H9 (cell line): Measurements from ENCODE around the gene FSTL4. TPM values are rescaled to one million over a fixed set of nuclear protein-coding genes. Genes with fewer than 3 reads are reported as not detected.

Experiments
- DNase-seq: peaks from one replicate; pipeline ENCODE4 v3.0.0-alpha.2; 2017
- H2AFZ ChIP-seq: one replicate; pipeline ENCODE4 v1.6.1; 2013; ENCODE audit warnings: mild to moderate bottlenecking, low read length, control low read depth, moderate library complexity
- H2AK5ac ChIP-seq: 2 replicates; pipeline ENCODE4 v1.6.1; 2013; ENCODE audit warnings: low read length, control low read depth, mixed read lengths; ENCODE audit not compliant: insufficient read length
- H2BK120ac ChIP-seq: one replicate; pipeline ENCODE4 v1.6.1; 2013; ENCODE audit warnings: low read depth, mild to moderate bottlenecking, low read length, control low read depth, inconsistent platforms; ENCODE audit not compliant: poor library complexity, severe bottlenecking
- H2BK12ac ChIP-seq: 2 replicates; pipeline ENCODE4 v1.6.1; 2013; ENCODE audit warnings: low read length, control low read depth, mixed read lengths, low read depth; ENCODE audit not compliant: insufficient read length
- H2BK15ac ChIP-seq: 2 replicates; pipeline ENCODE4 v1.6.1; 2013; ENCODE audit warnings: low read depth, low read length, control low read depth
- H2BK20ac ChIP-seq: one replicate; pipeline ENCODE4 v1.6.1; 2013; ENCODE audit warnings: low read depth, mild to moderate bottlenecking, low read length, control low read depth, inconsistent platforms; ENCODE audit not compliant: poor library complexity, severe bottlenecking
- H2BK5ac ChIP-seq: 2 replicates; pipeline ENCODE4 v1.6.1; 2013; ENCODE audit warnings: low read length, control low read depth, mixed read lengths; ENCODE audit not compliant: insufficient read length
- H3K14ac ChIP-seq: 2 replicates; pipeline ENCODE4 v1.6.1; 2013; ENCODE audit warnings: low read length, control low read depth; ENCODE audit not compliant: insufficient read depth
- H3K18ac ChIP-seq: 2 replicates; pipeline ENCODE4 v1.6.1; 2013; ENCODE audit warnings: low read depth, mild to moderate bottlenecking, mixed read lengths, low read length, control low read depth; ENCODE audit not compliant: insufficient read length
- H3K23ac ChIP-seq: 2 replicates; pipeline ENCODE4 v1.6.1; 2013; ENCODE audit warnings: low read length, control low read depth, mixed read lengths, low read depth; ENCODE audit not compliant: insufficient read length
- H3K23me2 ChIP-seq: 2 replicates; pipeline ENCODE4 v1.6.1; 2013; ENCODE audit warnings: low read depth, mild to moderate bottlenecking, mixed read lengths, low read length, control low read depth; ENCODE audit not compliant: insufficient read length, poor library complexity, severe bottlenecking
- H3K27ac ChIP-seq: 2 replicates; pipeline ENCODE4 v1.5.1; 2013; ENCODE audit warnings: low read length, control low read depth, mixed read lengths, low read depth; ENCODE audit not compliant: insufficient read length
- H3K27me3 ChIP-seq: 2 replicates; pipeline ENCODE4 v1.6.1; 2013; ENCODE audit warnings: low read length, control low read depth, inconsistent platforms; ENCODE audit not compliant: insufficient read depth
- H3K4ac ChIP-seq: 2 replicates; pipeline ENCODE4 v1.6.1; 2013; ENCODE audit warnings: low read depth, mild to moderate bottlenecking, control low read depth, inconsistent platforms, low read length, moderate library complexity
- H3K4me1 ChIP-seq: 2 replicates; pipeline ENCODE4 v1.6.1; 2013; ENCODE audit warnings: low read length, control low read depth, inconsistent platforms; ENCODE audit not compliant: insufficient read depth
- H3K4me2 ChIP-seq: 2 replicates; pipeline ENCODE4 v1.6.1; 2013; ENCODE audit warnings: low read length, control low read depth, mixed read lengths; ENCODE audit not compliant: insufficient read length, insufficient read depth
- H3K56ac ChIP-seq: 2 replicates; pipeline ENCODE4 v1.6.1; 2013; ENCODE audit warnings: low read depth, mild to moderate bottlenecking, mixed read lengths, low read length, control low read depth; ENCODE audit not compliant: insufficient read length
- H3K79me1 ChIP-seq: 2 replicates; pipeline ENCODE4 v1.6.1; 2013; ENCODE audit warnings: low read depth, mild to moderate bottlenecking, moderate library complexity, low read length, control low read depth, inconsistent platforms; ENCODE audit not compliant: insufficient read depth, poor library complexity, severe bottlenecking
- H3K79me2 ChIP-seq: 2 replicates; pipeline ENCODE4 v1.6.1; 2013; ENCODE audit warnings: low read length, control low read depth, inconsistent platforms; ENCODE audit not compliant: insufficient read depth
- H3K9ac ChIP-seq: 2 replicates; pipeline ENCODE4 v1.6.1; 2013; ENCODE audit warnings: low read length, control low read depth, mixed read lengths; ENCODE audit not compliant: insufficient read length; ENCODE audit errors: extremely low read depth
- H3K9me3 ChIP-seq: one replicate; pipeline ENCODE4 v1.6.1; 2013; ENCODE audit warnings: low read depth, low read length, inconsistent platforms; ENCODE audit not compliant: control insufficient read depth
- H3T11ph ChIP-seq: one replicate; pipeline ENCODE4 v1.6.1; 2013; ENCODE audit warnings: mild to moderate bottlenecking, low read length, control low read depth, inconsistent platforms
- H4K20me1 ChIP-seq: one replicate; pipeline ENCODE4 v1.6.1; 2013; ENCODE audit not compliant: control insufficient read depth, insufficient read length, insufficient read depth
- H4K5ac ChIP-seq: 2 replicates; pipeline ENCODE4 v1.6.1; 2013; ENCODE audit warnings: low read depth, mild to moderate bottlenecking, mixed read lengths, low read length, control low read depth; ENCODE audit not compliant: insufficient read length
- H4K8ac ChIP-seq: replicated peaks from 2 replicates; pipeline ENCODE4 v1.6.1; 2013; ENCODE audit warnings: low read length, control low read depth, mixed read lengths, low read depth; ENCODE audit not compliant: insufficient read length
- H4K91ac ChIP-seq: 2 replicates; pipeline ENCODE4 v1.6.1; 2013; ENCODE audit warnings: low read depth, mild to moderate bottlenecking, moderate library complexity, mixed read lengths, low read length, control low read depth; ENCODE audit not compliant: insufficient read length
- H3K27ac Mint-ChIP-seq, 3 experiments: 2 replicates in 2 of 3; 3 replicates in 1 of 3; pipeline ENCODE4 v1.8.0; 2020 to 2021; ENCODE audit warnings: mixed read lengths in 3 of 3, mild to moderate bottlenecking in 1 of 3, moderate library complexity in 1 of 3
- H3K27me3 Mint-ChIP-seq: 2 replicates; pipeline ENCODE4 v1.8.0; 2021; ENCODE audit warnings: low read depth, mild to moderate bottlenecking, moderate library complexity, mixed read lengths
- H3K36me3 Mint-ChIP-seq, 3 experiments: 2 replicates in 2 of 3; 3 replicates in 1 of 3; pipeline ENCODE4 v1.8.0; 2020 to 2021; ENCODE audit warnings: low read depth in 3 of 3, mixed read lengths in 3 of 3; ENCODE audit not compliant: insufficient read depth in 1 of 3
- H3K4me1 Mint-ChIP-seq, 2 experiments: 2 replicates each; pipeline ENCODE4 v1.8.0; 2020; ENCODE audit warnings: mixed read lengths in 2 of 2
- H3K4me3 Mint-ChIP-seq, 2 experiments: 2 replicates in 1 of 2; 3 replicates in 1 of 2; pipeline ENCODE4 v1.8.0; 2020 to 2021; ENCODE audit warnings: mild to moderate bottlenecking in 2 of 2, mixed read lengths in 2 of 2, moderate library complexity in 1 of 2
- H3K9me3 Mint-ChIP-seq, 2 experiments: 2 replicates in 1 of 2; 3 replicates in 1 of 2; pipeline ENCODE4 v1.8.0; 2020; ENCODE audit warnings: mild to moderate bottlenecking in 2 of 2, mixed read lengths in 2 of 2, moderate library complexity in 1 of 2
- CTCF ChIP-seq: fragments of 200-600 bp; sonication (generic); conservative IDR thresholded peaks from 3 replicates; pipeline ENCODE4 v1.8.0; 2021; ENCODE audit warnings: antibody characterized with exemption, mild to moderate bottlenecking
- WGBS: extraction: QIAGEN DNeasy Blood & Tissue Kit; methylation state at CpG from one replicate; pipeline ENCODE4 v1.1.7; 2013; ENCODE audit warnings: missing lambda C conversion rate, low lambda C conversion rate, mixed read lengths; ENCODE audit not compliant: insufficient read length; ENCODE audit errors: extremely low coverage; 5-methylcytosine and 5-hydroxymethylcytosine counted together
- total RNA-seq: library from RNA; stranded (reverse); gene quantifications from 2 replicates; pipeline ENCODE4 v1.2.1, GENCODE V29; 2021

Gene FSTL4
- total RNA-seq, 1 experiment from 2014 or later, result 5.7 TPM

DNA sequence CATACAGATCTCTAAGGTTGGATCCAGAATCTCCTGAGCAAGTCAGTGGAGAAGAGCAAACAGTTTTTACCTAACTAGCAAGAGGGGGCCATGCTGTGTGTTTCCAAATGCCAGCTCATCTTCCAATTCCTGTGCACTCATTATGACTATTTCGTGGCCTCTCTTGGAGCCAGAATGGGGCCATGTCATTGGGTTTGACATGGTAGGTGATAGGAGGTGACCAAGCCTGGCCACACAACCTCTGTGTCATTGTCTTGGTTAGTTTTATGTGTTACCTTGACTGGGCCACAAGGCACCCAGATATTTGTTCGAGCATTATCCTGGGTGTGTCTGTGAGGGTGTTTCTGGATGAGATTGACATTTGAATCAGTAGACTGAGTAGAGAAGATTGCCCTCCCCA is 354.4 kb downstream of the FSTL4 start:
- no peaks in the 10 kb centered on the region for H3K4me1 ChIP-seq
- H3K23ac ChIP-seq, result no peak overlapping the region
- no peak overlapping the region for H4K5ac ChIP-seq
- Mint-ChIP-seq H3K9me3 (no peaks in the 10 kb centered on the region), H3K27me3 (peaks cover 2% of the 10 kb centered on the region; the same call in 1 of the 2 replicates), H3K4me3 (no peak overlapping the region), H3K27ac (no peak overlapping the region), H3K36me3 (no peaks in the 10 kb centered on the region; a peak in 1 of 7 replicates), H3K4me1 (peaks cover 20 to 21% of the 10 kb centered on the region in 2 experiments)
- no peak overlapping the region for H3K56ac ChIP-seq
- no peaks in the 10 kb centered on the region for H3K27me3 ChIP-seq
- no peak overlapping the region for H3K27ac ChIP-seq
- no peak overlapping the region for H2BK15ac ChIP-seq
- H4K20me1 ChIP-seq, result no peaks in the 10 kb centered on the region
- no peak overlapping the region for H2AFZ ChIP-seq
- H3K14ac ChIP-seq, result no peak overlapping the region
- no peak overlapping the region for H3T11ph ChIP-seq
- DNase-seq, result no peak
- no peaks in the 10 kb centered on the region for H3K23me2 ChIP-seq
- no peak overlapping the region for H3K4me2 ChIP-seq
- no peak overlapping the region for H4K91ac ChIP-seq
- no peaks in the 10 kb centered on the region for H3K79me1 ChIP-seq
- no peak overlapping the region for H3K18ac ChIP-seq
- no peak overlapping the region for H3K4ac ChIP-seq
- no peaks in the 10 kb centered on the region for H3K79me2 ChIP-seq
- H2BK20ac ChIP-seq, result no peak overlapping the region
- no peak overlapping the region for H2BK12ac ChIP-seq
- H3K9me3 ChIP-seq, result no peaks in the 10 kb centered on the region
- no peak overlapping the region for H3K9ac ChIP-seq
- H2BK120ac ChIP-seq, result no peak overlapping the region
- no CpG with 5 or more reads among the region's 2 CpGs for WGBS
- H2AK5ac ChIP-seq, result no peak overlapping the region
- H2BK5ac ChIP-seq, result no peak overlapping the region
- no peak overlapping the region for H4K8ac ChIP-seq
- TF ChIP-seq CTCF, result no peak
